ENCODE data around the gene ACSS3.

The ACSS3 gene

DNA sequence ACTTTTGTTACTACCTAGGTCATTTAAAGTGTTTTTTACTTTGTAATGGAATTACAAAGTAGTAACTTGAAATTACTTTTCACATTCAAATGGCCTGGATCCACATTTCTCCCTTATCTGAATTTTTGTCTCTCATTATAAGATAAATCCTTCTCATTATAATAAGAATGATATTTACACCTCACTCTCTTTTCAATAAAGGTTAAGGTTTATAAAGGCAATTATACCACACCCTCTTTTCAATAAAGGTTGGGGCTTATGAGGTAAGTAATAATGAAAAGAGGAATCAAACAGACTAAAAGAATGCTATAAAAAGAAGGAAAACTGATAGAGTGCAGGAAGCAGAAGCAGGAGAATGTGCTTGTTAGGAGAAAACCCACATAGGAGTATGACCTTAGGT is 210.8 kb downstream of the ACSS3 start:
- ChIA-PET POLR2A (no interaction called here), CTCF (no interaction called here)
- no peaks in the 10 kb centered on the region for H3K4me1 ChIP-seq (ENCODE audit: control insufficient read depth, insufficient read depth, low read length)
- no peaks in the 10 kb centered on the region for H3K9me3 ChIP-seq (ENCODE audit: control insufficient read depth, insufficient read depth, low read depth, low read length)
- TF ChIP-seq, protein P1, sequence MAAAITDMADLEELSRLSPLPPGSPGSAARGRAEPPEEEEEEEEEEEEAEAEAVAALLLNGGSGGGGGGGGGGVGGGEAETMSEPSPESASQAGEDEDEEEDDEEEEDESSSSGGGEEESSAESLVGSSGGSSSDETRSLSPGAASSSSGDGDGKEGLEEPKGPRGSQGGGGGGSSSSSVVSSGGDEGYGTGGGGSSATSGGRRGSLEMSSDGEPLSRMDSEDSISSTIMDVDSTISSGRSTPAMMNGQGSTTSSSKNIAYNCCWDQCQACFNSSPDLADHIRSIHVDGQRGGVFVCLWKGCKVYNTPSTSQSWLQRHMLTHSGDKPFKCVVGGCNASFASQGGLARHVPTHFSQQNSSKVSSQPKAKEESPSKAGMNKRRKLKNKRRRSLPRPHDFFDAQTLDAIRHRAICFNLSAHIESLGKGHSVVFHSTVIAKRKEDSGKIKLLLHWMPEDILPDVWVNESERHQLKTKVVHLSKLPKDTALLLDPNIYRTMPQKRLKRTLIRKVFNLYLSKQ (tag by site-specific recombination; IDR thresholded peaks at IDR 0.05; ENCODE audit: borderline replicate concordance), result no peak
- no peak for TF ChIP-seq EGR2 (tag by site-specific recombination; IDR thresholded peaks at IDR 0.05; ENCODE audit: low read depth)
- no peak for TF ChIP-seq ZNF423 (tag by site-specific recombination; IDR thresholded peaks at IDR 0.05)
- no peak for TF ChIP-seq ZNF707 (tag by site-specific recombination; IDR thresholded peaks at IDR 0.05)
- TF ChIP-seq ZNF155 (tag by site-specific recombination; IDR thresholded peaks at IDR 0.05), result no peak
- no peak for TF ChIP-seq ZNF132 (tag by site-specific recombination; IDR thresholded peaks at IDR 0.05; ENCODE audit: borderline replicate concordance)
- TF ChIP-seq BCL11A (tag by site-specific recombination; IDR thresholded peaks at IDR 0.05; ENCODE audit: low read depth), result no peak
- TF ChIP-seq ZBTB17 (tag by site-specific recombination; IDR thresholded peaks at IDR 0.05), result no peak
- no peak for TF ChIP-seq ZNF157 (tag by site-specific recombination; IDR thresholded peaks at IDR 0.05)
- TF ChIP-seq ZNF560 (tag by site-specific recombination; IDR thresholded peaks at IDR 0.05; ENCODE audit: borderline replicate concordance), result no peak
- no peak for TF ChIP-seq ZNF529 (tag by site-specific recombination; IDR thresholded peaks at IDR 0.05; ENCODE audit: insufficient replicate concordance)
- no peak for TF ChIP-seq GLI4 (tag by site-specific recombination; IDR thresholded peaks at IDR 0.05)
- TF ChIP-seq, protein P2, sequence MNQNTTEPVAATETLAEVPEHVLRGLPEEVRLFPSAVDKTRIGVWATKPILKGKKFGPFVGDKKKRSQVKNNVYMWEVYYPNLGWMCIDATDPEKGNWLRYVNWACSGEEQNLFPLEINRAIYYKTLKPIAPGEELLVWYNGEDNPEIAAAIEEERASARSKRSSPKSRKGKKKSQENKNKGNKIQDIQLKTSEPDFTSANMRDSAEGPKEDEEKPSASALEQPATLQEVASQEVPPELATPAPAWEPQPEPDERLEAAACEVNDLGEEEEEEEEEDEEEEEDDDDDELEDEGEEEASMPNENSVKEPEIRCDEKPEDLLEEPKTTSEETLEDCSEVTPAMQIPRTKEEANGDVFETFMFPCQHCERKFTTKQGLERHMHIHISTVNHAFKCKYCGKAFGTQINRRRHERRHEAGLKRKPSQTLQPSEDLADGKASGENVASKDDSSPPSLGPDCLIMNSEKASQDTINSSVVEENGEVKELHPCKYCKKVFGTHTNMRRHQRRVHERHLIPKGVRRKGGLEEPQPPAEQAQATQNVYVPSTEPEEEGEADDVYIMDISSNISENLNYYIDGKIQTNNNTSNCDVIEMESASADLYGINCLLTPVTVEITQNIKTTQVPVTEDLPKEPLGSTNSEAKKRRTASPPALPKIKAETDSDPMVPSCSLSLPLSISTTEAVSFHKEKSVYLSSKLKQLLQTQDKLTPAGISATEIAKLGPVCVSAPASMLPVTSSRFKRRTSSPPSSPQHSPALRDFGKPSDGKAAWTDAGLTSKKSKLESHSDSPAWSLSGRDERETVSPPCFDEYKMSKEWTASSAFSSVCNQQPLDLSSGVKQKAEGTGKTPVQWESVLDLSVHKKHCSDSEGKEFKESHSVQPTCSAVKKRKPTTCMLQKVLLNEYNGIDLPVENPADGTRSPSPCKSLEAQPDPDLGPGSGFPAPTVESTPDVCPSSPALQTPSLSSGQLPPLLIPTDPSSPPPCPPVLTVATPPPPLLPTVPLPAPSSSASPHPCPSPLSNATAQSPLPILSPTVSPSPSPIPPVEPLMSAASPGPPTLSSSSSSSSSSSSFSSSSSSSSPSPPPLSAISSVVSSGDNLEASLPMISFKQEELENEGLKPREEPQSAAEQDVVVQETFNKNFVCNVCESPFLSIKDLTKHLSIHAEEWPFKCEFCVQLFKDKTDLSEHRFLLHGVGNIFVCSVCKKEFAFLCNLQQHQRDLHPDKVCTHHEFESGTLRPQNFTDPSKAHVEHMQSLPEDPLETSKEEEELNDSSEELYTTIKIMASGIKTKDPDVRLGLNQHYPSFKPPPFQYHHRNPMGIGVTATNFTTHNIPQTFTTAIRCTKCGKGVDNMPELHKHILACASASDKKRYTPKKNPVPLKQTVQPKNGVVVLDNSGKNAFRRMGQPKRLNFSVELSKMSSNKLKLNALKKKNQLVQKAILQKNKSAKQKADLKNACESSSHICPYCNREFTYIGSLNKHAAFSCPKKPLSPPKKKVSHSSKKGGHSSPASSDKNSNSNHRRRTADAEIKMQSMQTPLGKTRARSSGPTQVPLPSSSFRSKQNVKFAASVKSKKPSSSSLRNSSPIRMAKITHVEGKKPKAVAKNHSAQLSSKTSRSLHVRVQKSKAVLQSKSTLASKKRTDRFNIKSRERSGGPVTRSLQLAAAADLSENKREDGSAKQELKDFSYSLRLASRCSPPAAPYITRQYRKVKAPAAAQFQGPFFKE (tag by site-specific recombination; IDR thresholded peaks at IDR 0.05; ENCODE audit: borderline replicate concordance), result no peak
- TF ChIP-seq, protein P3, sequence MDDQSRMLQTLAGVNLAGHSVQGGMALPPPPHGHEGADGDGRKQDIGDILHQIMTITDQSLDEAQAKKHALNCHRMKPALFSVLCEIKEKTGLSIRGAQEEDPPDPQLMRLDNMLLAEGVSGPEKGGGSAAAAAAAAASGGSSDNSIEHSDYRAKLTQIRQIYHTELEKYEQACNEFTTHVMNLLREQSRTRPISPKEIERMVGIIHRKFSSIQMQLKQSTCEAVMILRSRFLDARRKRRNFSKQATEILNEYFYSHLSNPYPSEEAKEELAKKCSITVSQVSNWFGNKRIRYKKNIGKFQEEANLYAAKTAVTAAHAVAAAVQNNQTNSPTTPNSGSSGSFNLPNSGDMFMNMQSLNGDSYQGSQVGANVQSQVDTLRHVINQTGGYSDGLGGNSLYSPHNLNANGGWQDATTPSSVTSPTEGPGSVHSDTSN (CRISPR knock-in tag; IDR thresholded peaks at IDR 0.05), result no peak
- TF ChIP-seq ZFHX2 (tag by site-specific recombination; conservative IDR thresholded peaks at IDR 0.05), result no peak
- TF ChIP-seq ZNF785 (tag by site-specific recombination; IDR thresholded peaks at IDR 0.05), result no peak
- TF ChIP-seq, protein P4, sequence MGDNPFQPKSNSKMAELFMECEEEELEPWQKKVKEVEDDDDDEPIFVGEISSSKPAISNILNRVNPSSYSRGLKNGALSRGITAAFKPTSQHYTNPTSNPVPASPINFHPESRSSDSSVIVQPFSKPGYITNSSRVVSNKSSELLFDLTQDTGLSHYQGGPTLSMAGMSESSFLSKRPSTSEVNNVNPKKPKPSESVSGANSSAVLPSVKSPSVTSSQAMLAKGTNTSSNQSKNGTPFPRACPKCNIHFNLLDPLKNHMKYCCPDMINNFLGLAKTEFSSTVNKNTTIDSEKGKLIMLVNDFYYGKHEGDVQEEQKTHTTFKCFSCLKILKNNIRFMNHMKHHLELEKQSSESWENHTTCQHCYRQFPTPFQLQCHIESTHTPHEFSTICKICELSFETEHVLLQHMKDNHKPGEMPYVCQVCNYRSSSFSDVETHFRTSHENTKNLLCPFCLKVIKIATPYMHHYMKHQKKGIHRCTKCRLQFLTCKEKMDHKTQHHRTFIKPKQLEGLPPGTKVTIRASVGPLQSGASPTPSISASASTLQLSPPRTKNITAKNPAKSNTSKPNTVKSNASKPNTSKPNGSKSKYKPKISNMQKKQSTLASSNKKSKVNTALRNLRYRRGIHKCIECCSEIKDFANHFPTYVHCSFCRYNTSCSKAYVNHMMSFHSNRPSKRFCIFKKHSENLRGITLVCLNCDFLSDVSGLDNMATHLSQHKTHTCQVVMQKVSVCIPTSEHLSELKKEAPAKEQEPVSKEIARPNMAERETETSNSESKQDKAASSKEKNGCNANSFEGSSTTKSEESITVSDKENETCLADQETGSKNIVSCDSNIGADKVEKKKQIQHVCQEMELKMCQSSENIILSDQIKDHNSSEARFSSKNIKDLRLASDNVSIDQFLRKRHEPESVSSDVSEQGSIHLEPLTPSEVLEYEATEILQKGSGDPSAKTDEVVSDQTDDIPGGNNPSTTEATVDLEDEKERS (tag by site-specific recombination; IDR thresholded peaks at IDR 0.05), result no peak
- TF ChIP-seq, protein P5, sequence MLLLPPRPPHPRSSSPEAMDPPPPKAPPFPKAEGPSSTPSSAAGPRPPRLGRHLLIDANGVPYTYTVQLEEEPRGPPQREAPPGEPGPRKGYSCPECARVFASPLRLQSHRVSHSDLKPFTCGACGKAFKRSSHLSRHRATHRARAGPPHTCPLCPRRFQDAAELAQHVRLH (tag by site-specific recombination; IDR thresholded peaks at IDR 0.05), result no peak
- no peak overlapping the region for H3K27ac ChIP-seq (ENCODE audit: extremely low read depth, low read depth, low read length)
- no peaks in the 10 kb centered on the region for H3K36me3 ChIP-seq (ENCODE audit: control insufficient read depth in 2 of 2, insufficient read depth in 1 of 2, low read length in 2 of 2)
- H3K4me3 ChIP-seq (ENCODE audit: low read depth, low read length), result no peak overlapping the region
